ENCODE measurements around the gene UBQLNL.

The UBQLNL gene

DNA sequence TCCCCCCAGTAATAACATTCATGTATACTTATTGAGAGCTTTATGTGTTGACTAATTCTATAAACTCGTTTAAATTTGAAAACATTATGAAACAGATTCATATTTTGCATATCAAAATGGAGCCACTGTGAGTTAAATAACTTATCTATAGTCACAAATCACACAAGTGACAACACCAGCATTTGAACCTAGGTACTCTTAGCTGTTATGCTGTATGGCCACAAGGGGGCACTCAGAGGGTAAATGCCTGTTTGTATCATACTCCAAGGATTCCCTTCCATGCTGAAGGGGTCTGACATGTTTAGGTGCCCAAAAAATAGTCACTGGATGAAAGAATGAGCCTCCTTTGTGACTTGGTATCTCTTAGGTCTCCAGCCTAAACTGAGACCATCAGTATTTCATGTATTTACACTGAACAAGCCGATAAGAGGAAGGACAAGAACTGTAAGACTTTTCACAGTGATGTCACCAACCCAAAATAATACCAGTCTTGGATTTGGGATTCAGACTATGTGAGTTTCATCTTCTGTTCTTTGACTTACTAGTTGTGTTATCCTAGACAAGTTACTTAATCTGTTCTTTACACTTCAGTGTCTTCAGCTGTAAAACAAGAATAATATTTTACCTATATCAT lies 40.2 kb downstream of the UBQLNL start:
- WGBS, 2 experiments (ENCODE audit: insufficient coverage in 2 of 2), result no CpG with 5 or more reads among the region's 2 CpGs
- Histone ChIP-seq H3K4me3 (ENCODE audit: extremely low read depth, insufficient read depth, low read length, poor library complexity, severe bottlenecking) (no peak overlapping the region), H3K9me3 (ENCODE audit: control insufficient read depth, low read length) (no peaks in the 10 kb centered on the region), H3K27ac (ENCODE audit: low read depth, low read length, severe bottlenecking) (no peak overlapping the region), H3K36me3 (ENCODE audit: control insufficient read depth, insufficient read depth, low read length) (no peaks in the 10 kb centered on the region), H3K4me1 (ENCODE audit: control insufficient read depth, insufficient read depth, low read length, poor library complexity, severe bottlenecking) (no peaks in the 10 kb centered on the region)

DNA sequence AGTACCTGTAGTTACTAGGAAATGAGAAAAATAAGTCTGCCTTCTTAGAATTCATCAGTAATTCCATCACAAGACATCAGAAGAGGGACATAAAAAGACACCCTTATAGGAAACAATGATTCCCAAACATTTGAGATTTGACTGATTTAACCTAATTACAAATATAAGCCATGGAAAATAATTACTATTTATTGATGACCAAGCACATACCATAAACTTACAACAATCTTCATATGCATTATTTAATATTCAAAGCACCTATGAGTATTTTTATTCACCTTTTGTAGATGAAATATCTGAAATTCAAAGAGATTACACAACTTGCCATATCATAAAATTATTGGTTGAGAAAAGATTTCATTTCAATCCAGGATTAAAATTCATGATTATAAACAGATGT lies 42.6 kb downstream of the UBQLNL start:
- Histone ChIP-seq H3K27ac (ENCODE audit: low read depth, low read length, severe bottlenecking) (no peak overlapping the region), H3K9me3 (ENCODE audit: control insufficient read depth, low read length) (no peaks in the 10 kb centered on the region), H3K36me3 (ENCODE audit: control insufficient read depth, insufficient read depth, low read length) (no peaks in the 10 kb centered on the region), H3K4me1 (ENCODE audit: control insufficient read depth, insufficient read depth, low read length, poor library complexity, severe bottlenecking) (no peaks in the 10 kb centered on the region), H3K4me3 (ENCODE audit: extremely low read depth, insufficient read depth, low read length, poor library complexity, severe bottlenecking) (no peak overlapping the region)

DNA sequence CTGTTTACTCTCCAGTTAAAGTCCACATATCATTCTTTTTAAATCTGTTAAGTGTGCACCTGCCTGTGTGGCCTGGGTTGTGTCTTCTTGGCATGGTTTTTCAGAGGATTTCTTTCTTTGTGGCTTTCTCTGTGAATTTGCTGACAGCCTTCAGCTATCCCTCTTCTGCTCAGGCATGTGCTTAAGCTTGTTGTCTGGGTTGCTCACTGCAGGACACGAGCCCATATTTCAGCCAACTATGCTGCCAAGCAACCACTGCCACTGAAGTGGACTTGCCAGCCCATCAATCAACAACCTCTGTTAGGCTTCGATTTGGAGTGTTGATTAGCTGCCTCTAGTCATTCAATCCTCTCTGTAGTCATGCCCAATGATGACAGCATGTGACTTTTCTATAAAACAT lies 49.0 kb downstream of the UBQLNL start:
- no peak overlapping the region for H3K4me3 ChIP-seq (ENCODE audit: extremely low read depth, insufficient read depth, low read length, poor library complexity, severe bottlenecking)
- no peak overlapping the region for H3K27ac ChIP-seq (ENCODE audit: low read depth, low read length, severe bottlenecking)
- whole genome bisulfite sequencing, 2 experiments (ENCODE audit: insufficient coverage in 2 of 2), result 60 to 67% methylated on average over 1 to 2 of the region's 2 CpGs

More for the DNA sequence above, 49.0 kb downstream of the UBQLNL start:
- no peaks in the 10 kb centered on the region for H3K4me1 ChIP-seq (ENCODE audit: control insufficient read depth, insufficient read depth, low read length, poor library complexity, severe bottlenecking)
- H3K9me3 ChIP-seq (ENCODE audit: control insufficient read depth, low read length), result no peaks in the 10 kb centered on the region
- H3K36me3 ChIP-seq (ENCODE audit: control insufficient read depth, insufficient read depth, low read length), result no peaks in the 10 kb centered on the region

Measured in mesodermal cell (in vitro differentiated cells).